Thymus (tissue), 11 donors: ENCODE data around the gene LCMT1. TPM values are rescaled to one million over a fixed set of nuclear protein-coding genes. Genes with fewer than 3 reads are reported as not detected.

Experiments used
- DNase-seq, 9 donors: peaks; one replicate each; pipeline ENCODE4 v3.0.0-alpha.2; 2013; ENCODE audit warnings: low spot score in 9 of 9, low read depth in 6 of 9, missing footprints in 1 of 9
- H3K27ac ChIP-seq, 2 donors: one replicate each; pipeline ENCODE4 v1.5.1; 2013; ENCODE audit warnings: control low read depth in 1 of 2, low read depth in 1 of 2, low read length in 1 of 2, mild to moderate bottlenecking in 1 of 2, moderate library complexity in 1 of 2
- H3K27me3 ChIP-seq, 2 donors: one replicate each; pipeline ENCODE4 v1.5.1; 2013; ENCODE audit warnings: low read length in 1 of 2; ENCODE audit not compliant: control insufficient read depth in 2 of 2, insufficient read depth in 1 of 2
- H3K36me3 ChIP-seq, 2 donors: one replicate each; pipeline ENCODE4 v1.5.1; 2013; ENCODE audit warnings: low read length in 1 of 2, mild to moderate bottlenecking in 1 of 2, moderate library complexity in 1 of 2; ENCODE audit not compliant: control insufficient read depth in 2 of 2, insufficient read depth in 2 of 2
- H3K4me1 ChIP-seq, 2 donors: one replicate each; pipeline ENCODE4 v1.5.1; 2013; ENCODE audit warnings: low read length in 2 of 2; ENCODE audit not compliant: control insufficient read depth in 2 of 2, insufficient read depth in 2 of 2
- H3K4me3 ChIP-seq, 2 donors: one replicate each; pipeline ENCODE4 v1.5.1; 2013; ENCODE audit warnings: low read length in 2 of 2, control low read depth in 1 of 2, mild to moderate bottlenecking in 1 of 2
- H3K9me3 ChIP-seq, 2 donors: one replicate each; pipeline ENCODE4 v1.5.1; 2013; ENCODE audit warnings: low read length in 1 of 2, mild to moderate bottlenecking in 1 of 2; ENCODE audit not compliant: control insufficient read depth in 2 of 2, insufficient read depth in 1 of 2
- WGBS: extraction: QIAGEN DNeasy Blood & Tissue Kit; methylation state at CpG from one replicate; pipeline ENCODE4 v1.1.7; 2013; 5-methylcytosine and 5-hydroxymethylcytosine counted together
- polyA plus RNA-seq: library from polyadenylated mRNA; stranded (reverse); fragments of 200-250 nt; gene quantifications from one replicate; pipeline ENCODE4 v1.2.3, GENCODE V29; 2013
- total RNA-seq: library from RNA; stranded (reverse); fragments of 120-200 nt; gene quantifications from one replicate; pipeline ENCODE4 v1.2.4, GENCODE V29; 2013
- donor health status: healthy.

Gene LCMT1
- total and polyA plus RNA-seq, 2 donors, result 33.4 to 41.9 TPM

DNA sequence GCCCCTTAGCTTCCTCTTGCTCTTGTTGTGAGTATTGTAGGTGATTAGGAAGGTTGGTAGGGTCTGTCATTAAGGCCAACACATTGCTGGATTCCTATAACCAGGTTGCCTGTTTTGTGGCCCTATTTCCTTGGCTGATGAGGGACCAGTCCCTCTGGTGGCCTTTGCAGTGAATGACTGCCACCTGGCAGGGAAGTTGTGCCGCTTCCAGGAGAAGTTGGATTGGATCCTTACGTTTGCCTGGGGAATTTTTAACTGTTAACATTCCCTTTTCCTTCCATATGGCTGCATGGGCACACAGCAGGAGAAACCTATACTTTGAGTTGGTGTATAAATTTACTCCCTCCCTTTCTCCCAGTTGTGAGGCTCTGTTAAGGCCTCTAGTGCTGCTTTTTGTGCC, 32.4 kb downstream of the LCMT1 start:
- H3K4me3 ChIP-seq, result no peak overlapping the region
- DNase-seq, result no peak
- H3K9me3 ChIP-seq, result no peaks in the 10 kb centered on the region
- H3K4me1 ChIP-seq, result no peaks in the 10 kb centered on the region
- peaks cover 26 to 42% of the 10 kb centered on the region in 2 donors for H3K36me3 ChIP-seq
- no peak overlapping the region for H3K27ac ChIP-seq
- 97% methylated on average over 2 of the region's 2 CpGs for WGBS
- no peaks in the 10 kb centered on the region for H3K27me3 ChIP-seq

DNA sequence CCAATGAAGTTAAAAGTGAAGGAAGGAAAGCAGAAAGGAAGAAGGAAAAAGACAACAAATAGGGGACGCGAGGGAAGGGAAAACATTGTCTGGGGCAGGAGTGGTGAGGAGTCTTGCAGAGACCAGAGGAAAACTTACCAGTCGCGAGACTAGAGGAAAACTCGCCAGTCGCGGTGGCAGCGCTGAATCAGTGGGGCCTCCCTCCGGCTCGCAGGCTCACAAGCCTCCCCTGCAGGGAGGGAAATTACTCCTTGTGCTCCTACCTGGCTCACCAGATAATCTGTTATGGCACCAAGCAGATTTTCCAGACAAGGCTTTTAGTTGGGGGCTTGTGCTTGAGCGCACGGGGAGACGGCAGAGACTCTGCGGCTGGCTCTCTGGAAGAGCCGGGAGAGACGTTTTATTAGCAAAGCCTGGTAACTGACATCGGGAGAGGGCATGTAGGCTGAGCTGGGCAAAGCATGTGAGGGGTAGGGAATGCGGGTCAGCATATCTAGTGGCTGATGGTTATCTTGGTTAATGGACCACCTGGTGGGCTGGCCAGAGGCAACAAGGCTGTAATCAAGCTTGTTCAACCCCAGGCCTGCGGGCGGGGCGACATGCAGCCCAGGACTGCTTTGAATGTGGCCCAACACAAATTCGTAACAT, 37.1 kb downstream of the LCMT1 start:
- DNase-seq, result no peak
- H3K4me3 ChIP-seq, result no peak overlapping the region
- H3K27ac ChIP-seq, result no peak overlapping the region
- no peaks in the 10 kb centered on the region for H3K4me1 ChIP-seq
- H3K36me3 ChIP-seq, result peaks cover 10 to 23% of the 10 kb centered on the region in 2 donors
- H3K9me3 ChIP-seq, result no peaks in the 10 kb centered on the region
- 97% methylated on average over 22 of the region's 22 CpGs for WGBS
- no peaks in the 10 kb centered on the region for H3K27me3 ChIP-seq

DNA sequence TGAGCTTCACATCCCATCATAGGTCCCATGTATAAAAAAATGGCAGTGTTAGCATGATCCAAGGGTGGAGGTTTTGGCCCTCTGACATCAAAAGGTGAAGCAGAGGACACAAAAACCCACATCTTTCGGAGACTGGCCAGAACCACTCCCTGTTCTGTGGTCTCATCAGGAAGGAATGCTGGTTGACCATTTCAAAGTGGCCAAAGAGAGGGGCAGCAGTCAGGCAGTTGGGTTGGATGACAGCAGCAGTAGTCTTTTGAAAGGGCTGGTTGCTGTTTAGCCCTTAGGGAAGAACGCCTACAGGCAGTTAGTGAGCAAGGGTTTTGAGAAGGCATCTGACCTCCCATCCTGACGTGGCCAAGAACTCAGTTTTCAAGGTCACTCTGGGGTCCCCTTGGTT, 40.5 kb downstream of the LCMT1 start:
- 98% methylated on average over 3 of the region's 3 CpGs for WGBS

DNA sequence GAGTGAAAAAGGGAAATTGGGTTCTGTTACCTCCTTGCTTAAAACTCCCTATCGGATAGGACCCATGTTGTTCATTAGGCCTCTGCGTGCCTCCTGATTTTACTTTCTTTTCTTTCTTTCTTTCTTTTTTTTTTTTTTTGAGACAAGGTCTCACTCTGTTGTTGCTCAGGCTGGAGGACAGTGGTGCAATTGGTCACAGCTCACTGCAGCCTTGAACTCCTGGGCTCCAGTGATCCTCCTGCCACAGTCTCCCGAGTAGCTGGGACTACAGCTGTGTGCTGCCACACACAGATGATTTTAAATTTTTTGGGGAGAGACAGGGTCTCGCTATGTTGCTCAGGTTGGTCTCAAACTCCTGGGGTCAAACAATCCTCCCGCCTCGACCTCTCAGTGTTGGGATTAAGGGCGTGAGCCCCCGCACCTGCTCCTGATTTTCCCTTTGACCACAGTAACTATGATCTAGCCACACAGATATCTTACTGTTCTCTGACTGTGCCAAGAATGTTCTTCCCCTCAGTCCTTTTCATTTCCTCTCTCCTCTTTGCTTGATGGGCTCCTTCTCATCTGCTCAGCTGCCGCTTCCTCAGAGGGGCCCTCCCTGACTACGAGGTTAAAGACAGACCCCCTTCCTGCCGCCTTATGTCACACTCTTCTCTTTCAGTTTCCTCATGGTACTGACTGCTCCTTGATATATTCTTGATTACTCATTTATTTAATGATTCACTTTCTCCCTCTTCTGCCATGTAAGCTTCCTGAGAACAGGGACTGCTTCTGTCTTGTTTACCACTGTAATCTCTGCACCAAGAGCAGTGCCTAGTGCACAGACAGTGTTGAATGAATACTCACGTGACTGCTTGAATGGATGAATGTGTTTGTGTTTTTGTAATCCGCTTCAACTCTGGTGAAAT, 44.3 kb downstream of the LCMT1 start:
- Histone ChIP-seq H3K27ac (peak overlapping the region in 1 of 2 donors; percentile 79), H3K9me3 (no peaks in the 10 kb centered on the region), H3K36me3 (peaks cover 8 to 16% of the 10 kb centered on the region in 2 donors), H3K4me1 (peaks cover 0 to 17% of the 10 kb centered on the region in 2 donors), H3K4me3 (no peak overlapping the region), H3K27me3 (no peaks in the 10 kb centered on the region)
- 92% methylated on average over 13 of the region's 13 CpGs for WGBS
- peak in 8 of 9 donors; percentile 19 to 69 (median 45) for DNase-seq

More for the DNA sequence above, 40.5 kb downstream of the LCMT1 start:
- peaks cover 8 to 12% of the 10 kb centered on the region in 2 donors for H3K36me3 ChIP-seq
- peaks cover 0 to 17% of the 10 kb centered on the region in 2 donors for H3K4me1 ChIP-seq
- H3K9me3 ChIP-seq, result no peaks in the 10 kb centered on the region
- H3K27ac ChIP-seq, result no peak overlapping the region
- H3K4me3 ChIP-seq, result no peak overlapping the region
- H3K27me3 ChIP-seq, result no peaks in the 10 kb centered on the region
- DNase-seq, result no peak

DNA sequence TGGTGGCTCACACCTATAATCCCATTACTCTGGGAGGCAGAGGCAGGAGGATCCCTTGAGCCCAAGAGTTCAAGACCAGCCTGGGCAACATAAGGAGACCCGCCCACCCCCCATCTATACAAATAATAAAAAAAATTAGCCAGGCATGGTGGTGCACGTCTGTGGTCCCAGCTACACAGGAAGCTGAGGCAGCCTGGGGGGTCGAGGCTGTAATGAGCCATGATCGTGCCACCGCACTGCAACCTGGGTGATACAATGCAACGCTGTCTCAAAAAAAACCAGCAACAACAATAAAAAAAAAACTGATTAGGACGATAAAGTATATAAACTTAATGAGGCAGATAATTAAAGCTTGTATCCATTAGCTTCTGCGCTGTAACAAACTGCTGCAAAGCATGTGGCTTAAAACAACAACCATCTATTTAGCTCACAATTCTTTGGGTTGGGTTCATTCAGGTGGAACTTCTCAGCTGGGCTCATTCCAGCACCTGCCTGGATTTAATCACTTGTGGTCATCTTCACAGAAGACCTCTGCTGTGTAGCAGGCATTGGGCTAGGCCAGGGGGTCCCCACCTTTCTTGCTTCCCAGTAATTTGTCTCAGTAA, 45.8 kb downstream of the LCMT1 start:
- DNase-seq, result no peak
- H3K27me3 ChIP-seq, result no peaks in the 10 kb centered on the region
- peaks cover 0 to 17% of the 10 kb centered on the region in 2 donors for H3K4me1 ChIP-seq
- 93% methylated on average over 8 of the region's 8 CpGs for WGBS
- no peak overlapping the region for H3K4me3 ChIP-seq
- no peak overlapping the region for H3K27ac ChIP-seq
- H3K9me3 ChIP-seq, result no peaks in the 10 kb centered on the region
- peaks cover 3 to 13% of the 10 kb centered on the region in 2 donors for H3K36me3 ChIP-seq

DNA sequence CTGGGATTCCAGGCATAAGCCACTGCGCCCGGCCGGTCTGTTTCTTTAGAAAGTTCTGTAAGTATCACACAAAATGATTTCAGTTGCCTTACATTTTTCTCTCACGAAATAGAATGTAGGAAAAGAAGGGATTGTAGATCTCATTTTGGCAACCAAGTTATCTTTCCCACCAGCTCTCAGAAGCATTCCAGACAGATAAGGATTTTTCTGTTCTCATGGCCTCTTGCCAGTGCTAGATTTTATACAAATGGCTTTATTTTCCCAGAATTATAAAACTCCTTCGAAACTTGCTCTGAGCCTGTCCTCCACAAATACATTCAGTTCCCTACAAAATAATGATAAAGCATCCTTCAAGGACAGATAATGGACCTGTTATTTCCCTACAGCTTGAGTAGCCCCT, 46.9 kb downstream of the LCMT1 start:
- no peaks in the 10 kb centered on the region for H3K27me3 ChIP-seq
- H3K4me1 ChIP-seq, result peaks cover 0 to 17% of the 10 kb centered on the region in 2 donors
- H3K27ac ChIP-seq, result no peak overlapping the region
- no peak overlapping the region for H3K4me3 ChIP-seq
- no peaks in the 10 kb centered on the region for H3K9me3 ChIP-seq
- WGBS, result 97% methylated on average over 5 of the region's 5 CpGs
- DNase-seq, result no peak
- H3K36me3 ChIP-seq, result peaks cover 6 to 9% of the 10 kb centered on the region in 2 donors

DNA sequence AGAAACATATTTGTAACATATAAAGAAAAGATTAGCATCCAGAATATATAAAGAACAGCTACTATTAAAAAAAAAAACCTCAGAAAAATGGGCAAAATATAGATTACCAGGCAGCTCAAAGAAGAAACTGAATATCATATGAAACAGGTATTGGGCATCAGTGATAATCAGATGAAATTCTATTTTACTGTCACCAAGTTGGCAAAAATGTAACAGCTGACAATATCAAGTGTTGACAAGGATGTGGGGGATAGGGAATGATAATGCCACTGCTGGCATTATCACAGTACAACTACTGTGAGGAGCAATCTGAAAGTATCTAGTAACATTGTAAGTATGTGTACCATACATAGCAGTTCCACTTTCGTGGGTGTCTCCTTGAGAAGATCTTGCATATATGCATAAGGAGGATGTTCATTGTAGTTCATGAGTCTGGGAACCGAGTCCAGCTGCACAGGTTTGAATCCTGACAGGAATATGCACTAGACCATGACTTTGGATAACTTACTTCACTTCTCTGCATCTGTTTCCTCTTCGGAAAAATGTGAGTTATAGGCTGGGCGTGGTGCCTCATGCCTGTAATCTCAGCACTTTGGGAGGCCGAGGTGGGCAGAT, 50.3 kb downstream of the LCMT1 start:
- Histone ChIP-seq H3K36me3 (peaks cover 23 to 37% of the 10 kb centered on the region in 2 donors), H3K27ac (no peak overlapping the region), H3K4me3 (no peak overlapping the region), H3K27me3 (no peaks in the 10 kb centered on the region), H3K9me3 (no peaks in the 10 kb centered on the region), H3K4me1 (no peaks in the 10 kb centered on the region)
- DNase-seq, result no peak
- 98% methylated on average over 5 of the region's 5 CpGs for WGBS

DNA sequence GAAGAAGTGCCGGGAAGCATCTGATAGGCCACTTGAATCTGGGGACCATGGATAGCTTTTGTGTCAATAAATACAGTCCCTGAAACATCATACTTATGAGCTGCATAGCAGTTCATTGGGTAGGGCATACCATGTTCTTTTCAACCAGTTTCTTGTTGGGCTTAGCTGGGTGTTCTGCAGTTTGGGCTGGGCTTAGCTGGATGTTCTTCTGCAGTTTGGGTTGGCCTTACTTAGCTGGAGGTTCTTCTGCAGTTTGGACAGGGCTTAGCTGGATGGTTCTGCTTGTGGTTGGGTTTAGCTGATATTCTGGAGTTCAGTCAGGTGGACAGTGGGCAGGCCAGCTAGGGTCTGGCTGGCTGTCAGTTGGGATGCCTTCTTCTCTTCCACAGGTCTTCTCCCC, 52.1 kb downstream of the LCMT1 start:
- 97% methylated on average over 1 of the region's 1 CpG for WGBS
- no peak overlapping the region for H3K27ac ChIP-seq
- no peaks in the 10 kb centered on the region for H3K9me3 ChIP-seq
- H3K27me3 ChIP-seq, result no peaks in the 10 kb centered on the region
- DNase-seq, result no peak
- H3K36me3 ChIP-seq, result peaks cover 23 to 40% of the 10 kb centered on the region in 2 donors
- H3K4me1 ChIP-seq, result no peaks in the 10 kb centered on the region
- no peak overlapping the region for H3K4me3 ChIP-seq
